H1 (cell line): Measurements from ENCODE around the gene RASL10B. TPM values are rescaled to one million over a fixed set of nuclear protein-coding genes. Genes with fewer than 3 reads are reported as not detected.

ENCODE experiments used
- polyA plus RNA-seq, 7 experiments: library from polyadenylated mRNA; depleted of rRNA in 3 of 7; stranded (reverse) in 5 of 7; unstranded in 2 of 7; fragments of >200 nt in 5 of 7; fragments of 200-250 nt in 2 of 7; gene quantifications; 1 replicate in 5 of 7; 2 replicates in 1 of 7; 4 replicates in 1 of 7; pipeline versions ENCODE4 v1.2.1 to v1.2.3, GENCODE V29; 2011 to 2013; ENCODE audit warnings: missing spikeins in 2 of 7, mixed read lengths in 2 of 7
- total RNA-seq: library from RNA; stranded (reverse); fragmentation: NEBNext Ultra II Directional; extraction: Animal tissue kit (Norgen Biotek cat#: 25700); gene quantifications from 2 replicates; pipeline ENCODE4 v1.2.1, GENCODE V29; 2021
- TF ChIP-seq, protein P1 (sequence below): IDR thresholded peaks from 2 replicates; pipeline ENCODE4 v1.6.1; 2012; ENCODE audit warnings: inconsistent platforms

RASL10B gene
- total and polyA plus RNA-seq, 2 of the 8 experiments (the other 6 are each of a cell fraction or from before 2014, with no cell fraction given): 17.5 to 22.8 TPM

DNA sequence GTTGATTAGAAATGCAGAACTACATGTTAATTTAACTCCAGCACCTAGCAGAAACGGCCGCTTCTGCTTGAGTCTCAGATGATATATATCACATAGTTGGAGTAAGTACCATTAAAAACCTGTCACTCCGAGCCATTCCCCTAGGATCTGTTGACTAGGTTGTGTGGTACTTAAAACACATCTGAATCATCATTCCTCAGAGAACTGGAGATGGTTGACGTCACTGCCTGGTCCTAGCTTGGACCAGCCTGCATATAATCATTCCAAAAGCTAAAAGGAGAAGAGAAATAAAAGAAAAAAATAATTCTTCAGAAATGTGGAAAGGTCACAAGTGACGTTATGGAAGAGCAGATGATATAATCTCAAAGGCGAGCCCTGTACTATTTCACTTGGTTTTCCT, 31.3 kb upstream of the RASL10B start (continued):
- TF ChIP-seq, protein P1, sequence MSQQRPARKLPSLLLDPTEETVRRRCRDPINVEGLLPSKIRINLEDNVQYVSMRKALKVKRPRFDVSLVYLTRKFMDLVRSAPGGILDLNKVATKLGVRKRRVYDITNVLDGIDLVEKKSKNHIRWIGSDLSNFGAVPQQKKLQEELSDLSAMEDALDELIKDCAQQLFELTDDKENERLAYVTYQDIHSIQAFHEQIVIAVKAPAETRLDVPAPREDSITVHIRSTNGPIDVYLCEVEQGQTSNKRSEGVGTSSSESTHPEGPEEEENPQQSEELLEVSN: no peak
